SK-N-SH treated with all-trans-retinoic acid at 6 μM for 48 hours (cell line): ENCODE results near the gene RBFA.

Experiments
- CREB5 ChIP-seq: fragments of 250-450 bp; sonication (Bioruptor Pico); IDR thresholded peaks from 2 replicates; pipeline ENCODE4 v1.5.1; 2020; ENCODE audit warnings: low read depth, mild to moderate bottlenecking, moderate library complexity
- GLIS3 ChIP-seq: fragments of 250-450 bp; sonication (Bioruptor Pico); IDR thresholded peaks from 2 replicates; pipeline ENCODE4 v1.5.0; 2020; ENCODE audit warnings: mild to moderate bottlenecking, moderate library complexity
- PATZ1 ChIP-seq: fragments of 250-450 bp; sonication (Bioruptor Pico); IDR thresholded peaks from 2 replicates; pipeline ENCODE4 v1.8.0; 2020; ENCODE audit warnings: mild to moderate bottlenecking, moderate library complexity, borderline replicate concordance
- ZNF70 ChIP-seq: fragments of 450-650 bp; formaldehyde crosslinking; IDR thresholded peaks from 2 replicates; pipeline ENCODE4 v1.5.0; 2020; ENCODE audit warnings: mild to moderate bottlenecking, moderate library complexity

- TF ChIP-seq PATZ1 (CRISPR knock-in tag) (no peak), ZNF70 (CRISPR knock-in tag) (no peak), GLIS3 (CRISPR knock-in tag) (no peak), CREB5 (CRISPR knock-in tag) (no peak)
These were observed 11.1 kb upstream of the RBFA start for GRCh38 chr18:80023173-80023572.
